Stimulated activated CD4-positive, alpha-beta T cell treated with anti-CD3 and anti-CD28 coated beads, Interleukin-1b, Interleukin-23, amount 100 ng/mL, for 1 hour (primary cell): ENCODE results near the gene MEIOB.

Source experiments
- DNase-seq, 2 donors: peaks; one replicate each; pipeline ENCODE4 v3.0.0-alpha.2; 2020; ENCODE audit warnings: low read depth in 2 of 2

Gene MEIOB

GRCh38 chr16:1788095-1788707, 83.8 kb downstream of the MEIOB start:
- DNase-seq, result no peak

- no peak for DNase-seq
Measured at GRCh38 chr16:1787322-1788094, 84.5 kb downstream of the MEIOB start.

GRCh38 chr16:1787056-1787321, 85.0 kb downstream of the MEIOB start:
- DNase-seq, result no peak

GRCh38 chr16:1786242-1787055, 85.5 kb downstream of the MEIOB start:
- no peak for DNase-seq

- no peak for DNase-seq
Measured at GRCh38 chr16:1785846-1786170, 86.2 kb downstream of the MEIOB start.

- no peak for DNase-seq
Measured at GRCh38 chr16:1784977-1785845, 86.8 kb downstream of the MEIOB start.
